Breast epithelium (tissue), 4 donors: Measurements from ENCODE around the gene NHLRC1. TPM values are rescaled to one million over a fixed set of nuclear protein-coding genes. Genes with fewer than 3 reads are reported as not detected.

Source experiments
- DNase-seq, 2 donors: peaks; one replicate each; pipeline ENCODE4 v3.0.0-alpha.2; 2019; ENCODE audit warnings: low spot score in 2 of 2
- H3K27ac ChIP-seq, 2 donors: fragments of 200-600 bp; sonication (generic) in 1 of 2; one replicate each; pipeline ENCODE4 v1.5.1; 2016 to 2019; ENCODE audit warnings: mild to moderate bottlenecking in 1 of 2
- H3K27me3 ChIP-seq, 2 donors: fragments of 200-600 bp; sonication (generic) in 1 of 2; one replicate each; pipeline versions ENCODE4 v1.5.1 to v1.6.0; 2017 to 2019; ENCODE audit warnings: control low read depth in 1 of 2, mild to moderate bottlenecking in 1 of 2
- H3K36me3 ChIP-seq: fragments of 200-600 bp; one replicate; pipeline ENCODE4 v1.5.1; 2019
- H3K4me1 ChIP-seq, 2 donors: fragments of 200-600 bp; sonication (generic); one replicate each; pipeline ENCODE4 v1.5.1; 2016 to 2019; ENCODE audit warnings: control low read depth in 1 of 2
- H3K4me3 ChIP-seq, 3 donors: fragments of 200-600 bp; sonication (generic); 1 replicate in 2 of 3; 2 replicates in 1 of 3; pipeline ENCODE4 v1.5.1; 2016 to 2019; ENCODE audit warnings: mild to moderate bottlenecking in 3 of 3, moderate library complexity in 2 of 3
- H3K9me3 ChIP-seq, 2 donors: fragments of 200-600 bp; sonication (generic) in 1 of 2; one replicate each; pipeline ENCODE4 v1.5.1; 2016 to 2019; ENCODE audit warnings: control low read depth in 1 of 2
- CTCF ChIP-seq, 3 donors: fragments of 450-650 bp; IDR thresholded peaks; one replicate each; pipeline ENCODE4 v1.5.1; 2016 to 2017; ENCODE audit warnings: antibody characterized with exemption in 3 of 3, mild to moderate bottlenecking in 3 of 3, moderate library complexity in 3 of 3
- POLR2A ChIP-seq: fragments of 450-650 bp; IDR thresholded peaks from one replicate; pipeline ENCODE4 v1.6.1; 2016; ENCODE audit warnings: antibody characterized with exemption, mild to moderate bottlenecking, moderate library complexity
- POLR2AphosphoS5 ChIP-seq, 3 donors: sonication (generic); formaldehyde crosslinking; IDR thresholded peaks; one replicate each; pipeline ENCODE4 v1.6.1; 2017; ENCODE audit warnings: antibody characterized with exemption in 3 of 3
- intact Hi-C: fragments of 100-400 bp; cut with DNase I; formaldehyde crosslinking; loops from one replicate; pipeline ENCODE4 v1.15.1; 2023; ENCODE audit warnings: low total_unique reads
- total RNA-seq, 3 donors: library from RNA; depleted of rRNA; stranded (reverse); fragments of >200 nt; gene quantifications; one replicate each; pipeline ENCODE4 v1.1.0, GENCODE V29; 2016

Gene NHLRC1
- total RNA-seq, 3 donors from 2014 or later = 2.0 to 3.2 (median 2.7) TPM

GRCh38 chr6:18147616-18148015 lies 25.1 kb upstream of the NHLRC1 start:
- Histone ChIP-seq H3K4me3 (no peak overlapping the region), H3K9me3 (no peaks in the 10 kb centered on the region), H3K27me3 (no peaks in the 10 kb centered on the region), H3K4me1 (no peaks in the 10 kb centered on the region), H3K27ac (no peak overlapping the region), H3K36me3 (no peaks in the 10 kb centered on the region)
- DNase-seq = no peak
- intact Hi-C loops = no loop called here
- TF ChIP-seq POLR2AphosphoS5 (IDR thresholded peaks at IDR 0.05) (no peak), CTCF (IDR thresholded peaks at IDR 0.05) (no peak), POLR2A (no peak)

GRCh38 chr6:18147160-18147559 lies 24.7 kb upstream of the NHLRC1 start:
- Histone ChIP-seq H3K4me3 (no peak overlapping the region), H3K27me3 (no peaks in the 10 kb centered on the region), H3K9me3 (no peaks in the 10 kb centered on the region), H3K36me3 (no peaks in the 10 kb centered on the region), H3K27ac (no peak overlapping the region), H3K4me1 (no peaks in the 10 kb centered on the region)
- intact Hi-C loops = no loop called here
- TF ChIP-seq CTCF (IDR thresholded peaks at IDR 0.05) (no peak), POLR2AphosphoS5 (IDR thresholded peaks at IDR 0.05) (no peak)
- no peak for DNase-seq

DNA sequence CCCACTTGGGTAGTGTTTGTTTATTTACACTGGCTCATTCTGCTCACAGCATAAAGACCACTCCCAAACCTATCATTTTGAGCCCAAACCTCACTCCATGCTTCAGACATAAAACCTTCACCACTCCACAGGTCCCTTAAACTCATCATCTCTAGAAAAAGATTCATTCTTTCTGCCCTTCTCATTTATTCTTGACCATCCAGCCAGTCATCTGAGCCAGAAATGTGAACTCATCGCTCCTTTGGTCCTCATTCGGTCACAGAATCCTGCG lies 20.0 kb upstream of the NHLRC1 start:
- no peaks in the 10 kb centered on the region for H3K27me3 ChIP-seq
- no peaks in the 10 kb centered on the region for H3K4me1 ChIP-seq
- no peaks in the 10 kb centered on the region for H3K9me3 ChIP-seq
- no peaks in the 10 kb centered on the region for H3K36me3 ChIP-seq
- no peak overlapping the region for H3K27ac ChIP-seq
- no peak for DNase-seq
- TF ChIP-seq CTCF (IDR thresholded peaks at IDR 0.05) (no peak), POLR2A (no peak), POLR2AphosphoS5 (IDR thresholded peaks at IDR 0.05) (no peak)
- H3K4me3 ChIP-seq = no peak overlapping the region
- intact Hi-C loops = no loop called here

DNA sequence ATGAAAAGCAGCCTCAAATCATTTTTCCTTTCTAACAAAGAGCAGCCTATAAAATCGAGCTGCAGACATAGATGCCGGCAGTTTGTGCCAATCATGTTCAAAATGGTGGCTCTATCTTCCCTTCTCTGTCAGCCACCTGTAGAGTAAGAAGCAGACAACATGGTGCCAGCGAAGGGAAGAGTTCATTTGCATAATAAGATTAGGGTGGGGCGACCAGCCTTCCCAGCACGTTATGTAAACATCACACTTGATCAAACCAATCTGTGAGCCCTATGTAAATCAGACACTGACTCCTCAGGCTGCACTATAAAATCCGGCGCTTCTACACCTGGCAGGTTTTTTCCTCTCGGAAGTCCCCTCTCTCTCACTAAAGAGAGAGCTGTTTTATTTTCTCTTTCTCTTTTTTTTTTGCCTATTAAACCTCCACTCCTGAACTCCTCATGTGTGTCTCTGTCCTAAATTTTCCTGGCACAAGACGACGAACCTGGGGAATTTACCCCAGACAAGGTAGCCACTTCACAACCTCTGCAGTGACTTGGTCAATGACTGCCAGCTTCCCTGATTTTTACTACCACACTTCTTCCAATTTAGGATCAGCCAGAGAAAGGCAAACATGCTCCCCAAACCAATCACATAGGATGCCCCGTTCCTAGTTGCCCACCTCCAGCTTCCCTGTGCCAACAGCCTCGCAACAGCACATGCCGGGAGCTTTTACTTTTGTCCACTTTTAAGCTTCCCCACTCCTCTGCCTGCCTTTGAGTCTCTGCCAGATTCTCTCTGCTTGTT lies 19.5 kb upstream of the NHLRC1 start:
- Histone ChIP-seq H3K4me3 (no peak overlapping the region), H3K9me3 (no peaks in the 10 kb centered on the region), H3K36me3 (no peaks in the 10 kb centered on the region), H3K27ac (no peak overlapping the region), H3K27me3 (no peaks in the 10 kb centered on the region), H3K4me1 (no peaks in the 10 kb centered on the region)
- no peak for DNase-seq
- no peak for TF ChIP-seq POLR2AphosphoS5 (IDR thresholded peaks at IDR 0.05)
- no peak for TF ChIP-seq POLR2A
- TF ChIP-seq CTCF (IDR thresholded peaks at IDR 0.05) = no peak
- intact Hi-C loops = no loop called here

DNA sequence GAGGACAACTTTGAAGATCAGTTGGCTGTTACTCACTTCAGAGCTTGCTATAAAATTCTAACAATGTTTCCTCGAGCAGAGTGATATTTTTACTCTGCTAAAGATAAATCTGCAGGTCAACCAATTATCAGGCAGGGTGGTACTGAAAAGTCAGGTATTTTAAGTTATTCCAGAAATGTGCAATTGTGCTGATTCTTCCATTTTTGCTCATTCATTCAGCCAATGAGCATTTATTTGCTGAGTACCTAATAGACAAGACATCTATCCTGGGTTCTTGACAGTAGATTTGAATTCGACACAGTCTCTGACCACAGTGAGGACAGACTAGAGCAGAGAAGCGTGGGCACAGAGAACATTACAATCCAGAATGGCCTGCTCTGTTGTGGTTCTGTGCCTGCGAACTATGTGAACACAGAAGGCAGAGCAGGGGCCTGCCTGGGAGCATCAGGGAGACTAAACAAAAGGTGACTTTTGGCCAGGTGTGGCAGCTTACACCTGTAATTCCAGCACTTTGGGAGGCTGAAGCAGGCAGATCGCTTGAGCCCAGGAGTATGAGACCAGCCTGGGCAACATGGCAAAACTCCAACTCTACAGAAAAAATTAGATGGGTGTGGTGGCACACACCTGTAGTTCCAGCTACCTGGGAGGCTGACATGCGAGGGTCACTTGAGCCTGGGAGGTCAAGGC lies 17.6 kb upstream of the NHLRC1 start:
- Histone ChIP-seq H3K36me3 (no peaks in the 10 kb centered on the region), H3K27me3 (no peaks in the 10 kb centered on the region), H3K4me3 (no peak overlapping the region), H3K4me1 (no peaks in the 10 kb centered on the region), H3K9me3 (no peaks in the 10 kb centered on the region), H3K27ac (no peak overlapping the region)
- DNase-seq = no peak
- intact Hi-C loops = no loop called here
- TF ChIP-seq POLR2AphosphoS5 (IDR thresholded peaks at IDR 0.05) (no peak), CTCF (IDR thresholded peaks at IDR 0.05) (no peak), POLR2A (no peak)
